CD14-positive monocyte (primary cell): ENCODE data around the gene APCDD1L. TPM values are rescaled to one million over a fixed set of nuclear protein-coding genes. Genes with fewer than 3 reads are reported as not detected.

Experiments
- polyA plus RNA-seq, 3 donors: library from polyadenylated mRNA; depleted of rRNA in 1 of 3; unstranded in 2 of 3; stranded (reverse) in 1 of 3; fragments of 300-500 nt in 2 of 3; fragments of >200 nt in 1 of 3; fragmentation: Illumina TruSeq in 2 of 3; gene quantifications; 1 replicate in 2 of 3; 2 replicates in 1 of 3; pipeline ENCODE4 v1.2.3, GENCODE V29; 2012 to 2021

Gene APCDD1L
- polyA plus RNA-seq, 3 donors, result not detected

Other genes starting within 250 kb of the APCDD1L start
- 10 to 100 TPM in 1 of 3 donors, 1 to 10 TPM in 2; 5.8 to 10.6 (median 9.8) TPM for gene RAB22A, start 205.7 kb downstream of the APCDD1L start, polyA plus RNA-seq
- gene VAPB, start 126.2 kb downstream of the APCDD1L start, polyA plus RNA-seq, result 10 to 100 TPM in 2 of 3 donors, 1 to 10 TPM in 1; 8.5 to 14.3 (median 10.1) TPM
- gene STX16, start 135.9 kb upstream of the APCDD1L start, polyA plus RNA-seq, result 100 to 1,000 TPM in 1 of 3 donors, 10 to 100 TPM in 2; 15.6 to 165 (median 27.4) TPM
- gene NPEPL1, start 177.4 kb upstream of the APCDD1L start, polyA plus RNA-seq, result 100 to 1,000 TPM in 1 of 3 donors, 10 to 100 TPM in 2; 37.6 to 109 (median 39.6) TPM